Measurements from ENCODE around the gene RACGAP1.

The RACGAP1 gene

DNA sequence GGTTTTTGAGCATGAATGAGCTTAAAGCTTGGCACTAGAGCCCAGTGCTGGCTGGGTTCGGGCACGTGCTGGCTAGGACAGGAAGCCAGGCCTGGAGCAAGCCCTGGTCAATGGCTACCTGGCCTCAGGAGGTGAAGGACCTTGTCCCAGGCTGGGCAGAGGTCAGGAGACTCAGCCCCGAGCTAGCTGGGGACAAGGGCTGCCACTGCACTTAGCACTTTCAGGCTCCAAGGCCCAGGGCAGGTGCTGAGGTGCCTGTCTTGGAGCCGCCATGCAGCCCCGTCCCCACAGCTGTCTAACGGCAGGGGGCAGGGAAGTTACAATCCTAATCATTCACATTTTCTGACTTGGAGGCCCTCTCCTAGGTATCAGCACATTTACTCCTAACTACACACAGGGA lies 56.8 kb downstream of the RACGAP1 start:
- TF ChIP-seq POLR2A (IDR thresholded peaks at IDR 0.05; ENCODE audit: low read length) (no peak), GATA1 (IDR thresholded peaks at IDR 0.05; ENCODE audit: low read depth, low read length) (no peak)
- no peak for DNase-seq

DNA sequence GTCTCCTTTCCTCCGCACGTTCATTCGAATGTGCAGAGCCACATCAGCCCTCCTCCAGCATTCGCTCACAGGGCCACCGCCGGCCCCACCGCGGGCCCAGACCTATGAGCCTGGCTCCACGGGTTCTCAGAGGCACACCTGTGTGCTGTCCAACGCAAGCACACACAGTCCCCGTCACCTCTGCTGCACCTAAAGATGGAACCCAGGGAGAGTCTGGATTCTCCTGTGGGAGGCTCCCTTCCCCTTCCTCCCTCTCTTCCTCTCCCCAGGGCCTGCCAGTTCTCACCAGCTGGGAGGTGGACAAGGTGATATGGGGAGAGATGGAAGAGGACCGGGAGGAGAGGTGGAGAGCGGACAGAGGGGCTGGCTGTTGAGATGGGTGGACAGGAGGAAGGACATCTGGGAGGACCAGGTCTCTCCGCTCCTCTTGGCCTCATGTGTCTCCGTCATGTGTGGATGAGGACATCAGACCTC lies 57.5 kb downstream of the RACGAP1 start:
- TF ChIP-seq GATA1 (IDR thresholded peaks at IDR 0.05; ENCODE audit: low read depth, low read length) (no peak), POLR2A (IDR thresholded peaks at IDR 0.05; ENCODE audit: low read length) (no peak)
- DNase-seq = no peak

DNA sequence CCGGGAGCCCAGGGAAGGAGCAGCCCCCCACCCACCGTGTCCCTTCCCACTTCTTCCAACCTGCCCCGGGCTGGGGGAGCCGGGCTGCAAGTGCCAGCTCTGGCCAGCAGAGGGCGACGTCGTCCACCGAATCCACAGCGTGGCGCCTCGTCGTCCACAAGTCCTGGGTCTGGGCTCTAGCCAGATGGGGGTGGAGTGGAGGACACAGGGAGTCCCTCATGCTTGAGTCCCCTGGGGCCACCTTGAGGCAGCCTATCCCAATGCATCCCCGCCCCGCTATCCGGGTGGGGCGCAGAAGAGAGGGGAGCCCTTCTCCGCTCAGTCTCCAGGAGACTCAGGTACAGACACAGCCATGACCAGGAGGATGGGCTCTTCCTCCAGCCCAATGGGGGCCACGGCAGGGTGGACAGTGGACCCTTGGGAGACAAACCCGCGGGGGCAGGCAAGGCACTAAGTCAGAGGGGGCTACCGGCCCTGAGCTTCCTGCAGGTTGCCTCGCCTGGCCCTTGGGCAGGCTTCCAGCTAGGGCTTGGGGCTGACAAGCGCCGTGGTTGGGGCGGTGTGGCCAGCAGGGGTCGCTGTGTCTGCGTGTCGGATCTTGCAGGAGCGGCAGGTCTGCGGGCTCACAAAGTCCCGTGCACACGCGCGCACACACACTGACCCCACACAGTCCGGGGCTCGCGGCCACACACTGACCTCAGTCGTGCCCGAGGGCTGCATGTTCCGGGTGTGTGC lies 58.1 kb downstream of the RACGAP1 start:
- TF ChIP-seq GATA1 (IDR thresholded peaks at IDR 0.05; ENCODE audit: low read depth, low read length) (no peak), POLR2A (IDR thresholded peaks at IDR 0.05; ENCODE audit: low read length) (no peak)
- peak; percentile 89 to 95 for DNase-seq

DNA sequence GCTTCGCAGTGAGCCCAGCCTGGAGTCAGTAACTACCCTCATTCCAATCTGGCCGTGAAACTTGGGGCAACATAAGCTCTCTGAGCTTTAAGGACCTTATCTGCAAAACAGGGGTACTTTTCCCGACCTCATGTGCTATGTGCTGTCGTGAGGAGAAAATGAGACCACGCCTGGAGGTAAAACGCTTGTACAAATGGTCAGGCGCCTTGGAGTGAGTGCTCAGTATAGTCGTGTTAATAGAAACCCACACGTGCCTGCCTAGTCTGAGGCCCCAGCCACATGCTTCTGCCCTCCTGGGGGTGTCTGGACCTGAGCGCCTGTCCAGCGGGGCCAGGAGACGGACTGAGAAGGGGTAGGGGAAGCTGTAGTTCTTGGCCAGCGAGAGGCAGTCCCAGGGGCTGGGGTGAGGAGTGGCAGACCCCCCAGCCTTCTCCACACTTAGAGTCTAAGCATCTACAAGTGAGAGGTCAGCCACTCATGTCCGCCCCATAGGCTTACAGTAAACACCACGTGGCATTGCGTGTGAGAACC lies 58.7 kb downstream of the RACGAP1 start:
- TF ChIP-seq POLR2A (IDR thresholded peaks at IDR 0.05; ENCODE audit: low read length) = no peak
- TF ChIP-seq GATA1 (IDR thresholded peaks at IDR 0.05; ENCODE audit: low read depth, low read length) = no peak

DNA sequence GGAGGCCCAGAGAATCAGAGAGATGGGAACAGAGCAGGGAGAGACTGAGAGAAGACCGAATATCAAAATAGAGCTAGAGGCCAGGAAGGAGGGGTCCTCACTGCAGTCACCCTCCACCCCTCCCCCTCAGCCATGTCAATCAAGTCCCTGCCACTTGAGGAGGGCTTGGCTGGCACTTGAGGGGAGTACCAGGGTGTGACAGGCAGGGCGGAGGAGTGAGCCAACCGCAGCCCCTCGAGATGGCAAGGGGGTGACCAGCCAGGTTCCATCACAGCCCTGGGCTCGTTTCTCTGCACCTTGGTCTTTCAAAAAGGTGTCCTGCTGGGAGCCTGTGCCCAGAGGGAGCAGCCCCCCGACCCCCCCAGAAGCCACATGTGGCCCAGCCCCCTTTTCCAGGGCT lies 59.5 kb downstream of the RACGAP1 start:
- DNase-seq = no peak
- TF ChIP-seq GATA1 (IDR thresholded peaks at IDR 0.05; ENCODE audit: low read depth, low read length) = no peak
- TF ChIP-seq POLR2A (IDR thresholded peaks at IDR 0.05; ENCODE audit: low read length) = no peak

More for the DNA sequence above, 58.7 kb downstream of the RACGAP1 start:
- DNase-seq = no peak

DNA sequence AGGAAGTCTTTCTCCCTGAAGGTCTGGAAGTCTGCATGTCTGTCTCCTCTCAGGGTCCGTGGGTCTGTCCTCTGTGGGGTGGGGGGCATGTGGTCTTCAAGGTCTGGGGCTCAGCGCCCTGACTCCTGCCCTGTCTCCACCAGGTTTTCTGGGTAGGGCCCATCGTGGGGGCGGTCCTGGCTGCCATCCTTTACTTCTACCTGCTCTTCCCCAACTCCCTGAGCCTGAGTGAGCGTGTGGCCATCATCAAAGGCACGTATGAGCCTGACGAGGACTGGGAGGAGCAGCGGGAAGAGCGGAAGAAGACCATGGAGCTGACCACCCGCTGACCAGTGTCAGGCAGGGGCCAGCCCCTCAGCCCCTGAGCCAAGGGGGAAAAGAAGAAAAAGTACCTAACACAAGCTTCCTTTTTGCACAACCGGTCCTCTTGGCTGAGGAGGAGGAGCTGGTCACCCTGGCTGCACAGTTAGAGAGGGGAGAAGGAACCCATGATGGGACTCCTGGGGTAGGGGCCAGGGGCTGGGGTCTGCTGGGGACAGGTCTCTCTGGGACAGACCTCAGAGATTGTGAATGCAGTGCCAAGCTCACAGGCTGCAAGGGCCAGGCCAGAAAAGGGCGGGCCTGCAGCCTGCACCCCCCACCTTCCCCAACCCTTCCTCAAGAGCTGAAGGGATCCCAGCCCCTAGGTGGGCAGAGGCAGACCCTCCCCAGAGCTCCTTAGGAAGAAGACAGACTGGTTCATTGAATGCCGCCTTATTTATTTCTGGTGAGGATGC lies 60.3 kb downstream of the RACGAP1 start:
- no peak for DNase-seq
- TF ChIP-seq GATA1 (IDR thresholded peaks at IDR 0.05; ENCODE audit: low read depth, low read length) (no peak), POLR2A (IDR thresholded peaks at IDR 0.05; ENCODE audit: low read length) (no peak)

DNA sequence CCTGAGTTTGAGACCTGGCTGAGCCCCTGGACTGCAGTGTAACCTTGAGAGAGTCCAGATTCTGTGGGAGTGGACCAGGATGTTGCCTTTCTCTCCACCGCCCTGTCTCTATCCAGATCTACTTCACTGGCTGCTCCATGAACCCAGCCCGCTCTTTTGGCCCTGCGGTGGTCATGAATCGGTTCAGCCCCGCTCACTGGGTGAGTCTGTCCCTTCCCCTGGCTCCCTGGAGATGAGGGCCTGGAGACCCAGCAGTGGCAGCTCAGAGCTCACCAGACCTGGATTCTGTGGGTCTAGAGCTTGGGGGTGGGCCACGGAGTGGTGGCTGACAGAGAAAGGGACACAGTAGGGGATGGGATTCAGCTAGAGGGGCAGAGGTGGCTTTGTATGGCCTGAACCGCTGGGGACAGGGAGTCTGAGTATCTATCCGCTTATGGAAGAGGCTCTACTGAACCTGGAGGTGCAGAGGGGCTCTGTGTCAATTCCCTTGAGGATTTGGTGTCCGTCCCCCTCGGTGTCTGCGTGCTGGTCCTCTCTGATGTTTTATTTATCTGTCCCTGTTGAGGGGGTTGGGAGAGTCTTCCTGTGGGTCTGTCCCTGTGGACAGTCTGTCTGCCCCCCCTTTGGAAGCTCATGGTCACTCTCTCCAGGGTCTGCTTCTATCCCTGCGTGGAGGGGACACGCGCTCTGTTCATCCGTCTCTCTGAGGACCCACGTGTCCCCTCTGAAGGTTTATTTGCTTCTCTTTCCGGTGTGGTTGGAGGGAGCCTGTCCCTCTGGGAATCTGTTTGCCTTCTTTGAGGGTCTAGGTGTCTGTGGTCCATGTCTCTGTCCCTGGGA lies 61.1 kb downstream of the RACGAP1 start:
- DNase-seq = no peak
- TF ChIP-seq POLR2A (IDR thresholded peaks at IDR 0.05; ENCODE audit: low read length) = no peak
- TF ChIP-seq GATA1 (IDR thresholded peaks at IDR 0.05; ENCODE audit: low read depth, low read length) = no peak

DNA sequence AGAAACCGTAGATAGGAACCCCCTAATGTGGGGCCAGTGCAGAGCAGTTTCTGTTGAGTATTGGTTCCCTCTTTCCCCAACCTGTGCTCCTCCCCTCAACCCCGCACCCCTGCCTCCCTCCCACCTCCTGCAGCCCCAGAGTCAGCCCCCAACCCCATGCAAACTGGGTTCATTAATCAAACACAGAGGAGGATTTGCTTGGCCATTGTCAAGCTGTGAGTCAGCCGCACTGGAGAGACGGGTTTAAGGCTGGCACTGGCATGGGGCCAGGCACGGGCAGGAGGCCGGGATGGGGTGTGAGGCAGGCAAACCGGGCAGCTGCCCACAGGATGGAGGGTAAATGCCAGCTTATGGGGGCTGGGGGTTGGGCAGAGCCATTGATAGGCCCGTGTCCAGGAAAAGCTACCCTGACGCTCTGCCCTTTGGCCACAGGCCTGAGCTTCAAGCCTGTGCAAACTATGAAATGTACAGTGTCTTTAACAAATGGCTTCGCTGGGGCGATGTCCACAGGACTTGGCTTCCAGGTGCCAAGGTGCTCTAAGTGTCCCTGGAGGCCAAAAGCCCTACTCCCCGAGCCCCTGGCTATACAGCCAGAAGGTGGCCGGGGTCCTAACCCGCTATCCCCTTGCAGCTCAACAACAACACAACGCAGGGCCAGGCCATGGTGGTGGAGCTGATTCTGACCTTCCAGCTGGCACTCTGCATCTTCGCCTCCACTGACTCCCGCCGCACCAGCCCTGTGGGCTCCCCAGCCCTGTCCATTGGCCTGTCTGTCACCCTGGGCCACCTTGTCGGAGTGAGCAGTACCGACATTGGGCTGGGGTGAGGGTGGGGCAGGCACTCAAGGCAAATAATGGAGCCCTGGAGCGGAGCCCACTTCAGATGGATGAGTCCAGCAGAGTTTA lies 62.2 kb downstream of the RACGAP1 start:
- TF ChIP-seq GATA1 (IDR thresholded peaks at IDR 0.05; ENCODE audit: low read depth, low read length) (no peak), POLR2A (IDR thresholded peaks at IDR 0.05; ENCODE audit: low read length) (no peak)
- DNase-seq = no peak

DNA sequence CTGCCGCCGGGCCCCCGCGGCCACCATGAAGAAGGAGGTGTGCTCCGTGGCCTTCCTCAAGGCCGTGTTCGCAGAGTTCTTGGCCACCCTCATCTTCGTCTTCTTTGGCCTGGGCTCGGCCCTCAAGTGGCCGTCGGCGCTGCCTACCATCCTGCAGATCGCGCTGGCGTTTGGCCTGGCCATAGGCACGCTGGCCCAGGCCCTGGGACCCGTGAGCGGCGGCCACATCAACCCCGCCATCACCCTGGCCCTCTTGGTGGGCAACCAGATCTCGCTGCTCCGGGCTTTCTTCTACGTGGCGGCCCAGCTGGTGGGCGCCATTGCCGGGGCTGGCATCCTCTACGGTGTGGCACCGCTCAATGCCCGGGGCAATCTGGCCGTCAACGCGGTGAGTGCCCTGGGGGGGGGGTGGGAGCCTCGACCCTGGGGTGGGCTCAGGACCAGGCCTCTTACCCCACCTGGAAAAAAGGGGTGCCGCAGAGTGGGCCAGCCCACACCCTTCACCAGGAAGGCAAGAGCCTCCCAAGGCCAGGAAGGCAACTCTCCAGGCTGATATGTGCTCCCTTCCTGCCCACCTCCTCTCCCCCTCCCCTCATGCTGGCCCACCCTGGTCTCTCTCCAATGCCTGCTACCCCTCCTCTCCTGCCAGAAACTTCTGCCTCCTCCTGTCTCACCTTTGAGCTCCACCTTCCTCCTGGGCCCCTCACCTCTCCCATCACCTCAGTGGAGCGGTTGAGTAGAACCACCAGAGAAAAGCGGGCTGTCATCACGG lies 63.1 kb downstream of the RACGAP1 start:
- no peak for TF ChIP-seq GATA1 (IDR thresholded peaks at IDR 0.05; ENCODE audit: low read depth, low read length)
- TF ChIP-seq POLR2A (IDR thresholded peaks at IDR 0.05; ENCODE audit: low read length) = no peak
- no peak for DNase-seq

DNA sequence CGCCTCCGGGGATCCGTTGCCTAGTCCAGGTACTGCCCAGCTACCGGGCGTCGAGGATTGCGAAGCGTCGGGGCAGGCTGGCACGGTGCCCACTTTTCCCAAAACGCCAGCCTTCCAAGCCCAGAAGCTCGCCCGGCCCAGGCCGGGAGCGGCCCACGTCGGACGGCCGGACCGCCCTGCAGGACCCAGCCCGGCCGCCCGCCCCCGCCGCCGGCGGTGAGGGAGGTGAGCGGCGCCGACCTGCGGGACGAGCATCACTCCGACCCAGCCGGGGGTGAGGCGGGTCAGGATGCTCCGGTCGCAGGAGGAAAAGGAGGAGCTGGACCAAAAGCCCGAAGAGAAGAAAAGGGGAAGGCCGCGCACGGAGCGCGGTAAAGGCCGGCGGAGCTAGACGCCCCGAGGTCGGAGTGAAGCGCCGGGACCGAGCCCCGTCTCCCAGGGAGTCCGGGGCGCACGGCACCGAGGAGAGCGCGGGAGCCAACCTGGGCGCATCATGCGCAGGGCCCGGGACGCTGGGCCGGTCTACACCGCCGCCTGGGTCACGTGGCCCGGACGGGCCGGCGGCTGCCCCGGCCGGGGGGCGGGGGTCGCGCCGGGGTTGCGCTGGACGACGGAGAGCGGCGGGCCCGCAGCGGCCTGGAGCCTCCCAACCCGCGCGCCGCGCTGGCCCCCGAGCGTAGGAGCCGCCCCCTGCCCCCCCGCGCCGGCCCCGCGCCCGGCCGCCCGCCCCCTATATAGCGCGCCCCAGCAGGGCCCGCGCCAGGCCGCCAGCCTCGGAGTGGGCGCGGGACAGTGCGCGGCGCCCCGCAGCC lies 64.0 kb downstream of the RACGAP1 start, which contains the start of gene AQP5:
Gene AQP5, plus strand, starts transcription at position 762 of the 812 bp plus-strand sequence. CDS start 146 bp downstream, outside the sequence.
- DNase-seq = no peak
- TF ChIP-seq GATA1 (IDR thresholded peaks at IDR 0.05; ENCODE audit: low read depth, low read length) = no peak
- TF ChIP-seq POLR2A (IDR thresholded peaks at IDR 0.05; ENCODE audit: low read length) = no peak

DNA sequence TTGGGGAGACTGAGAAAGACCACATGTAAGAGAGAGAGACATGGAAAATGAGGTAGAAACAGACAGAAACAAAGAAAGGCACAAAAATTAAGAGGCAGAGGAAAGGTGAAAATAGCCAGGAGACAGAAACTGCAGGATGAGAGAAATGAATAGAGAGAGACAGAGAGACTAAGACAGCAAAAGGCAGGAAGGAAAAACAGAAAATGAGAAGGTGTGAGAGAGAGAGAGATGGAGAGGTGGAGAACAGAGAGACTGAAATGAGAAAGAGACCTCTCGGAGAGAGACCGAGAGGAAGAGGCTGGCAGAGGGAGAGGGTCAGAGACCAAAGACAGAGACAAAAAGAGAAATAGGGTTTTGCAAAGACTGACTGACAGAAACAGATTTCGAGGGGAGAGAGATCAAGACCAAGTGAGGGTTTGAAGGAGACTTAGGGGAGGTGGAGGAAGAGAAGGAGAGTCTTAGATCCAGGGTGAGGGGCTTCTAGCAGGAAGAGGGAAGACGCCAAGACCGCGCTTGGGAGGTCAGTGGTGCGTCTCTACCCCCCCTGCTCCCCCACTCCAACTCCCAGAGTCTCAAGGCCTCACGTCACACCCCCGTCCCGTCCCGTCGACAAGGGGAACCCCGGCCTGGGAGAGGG lies 64.7 kb downstream of the RACGAP1 start:
- TF ChIP-seq POLR2A (IDR thresholded peaks at IDR 0.05; ENCODE audit: low read length) = no peak
- TF ChIP-seq GATA1 (IDR thresholded peaks at IDR 0.05; ENCODE audit: low read depth, low read length) = no peak
- no peak for DNase-seq
